SK-N-SH (cell line): ENCODE results near the gene ERBB2. TPM values are rescaled to one million over a fixed set of nuclear protein-coding genes. Genes with fewer than 3 reads are reported as not detected.

Experiments
- CTCF ChIA-PET: fragments of 300-600, 350-600 bp; formaldehyde crosslinking; extraction: SDS; loops from one replicate; lab custom pipeline; 2021; lab: Yijun Ruan, JAX
- POLR2A ChIA-PET: fragments of 350-600 bp; sonication (Branson Sonifier 250); formaldehyde crosslinking; extraction: SDS; loops from one replicate; lab custom pipeline; 2020; ENCODE audit warnings: antibody characterized with exemption, inconsistent platforms; lab: Yijun Ruan, JAX
- DNase-seq: peaks from one replicate; pipeline ENCODE4 v3.0.0; 2012
- H2AFZ ChIP-seq: fragments of 200-600 bp; sonication (generic); 2 replicates; pipeline ENCODE4 v1.8.1; 2016; ENCODE audit warnings: antibody characterized with exemption, mild to moderate bottlenecking, low read depth
- H3F3A ChIP-seq: fragments of 200-600 bp; sonication (generic); replicated peaks from 2 replicates; pipeline ENCODE3; 2016; ENCODE audit warnings: antibody characterized with exemption, mild to moderate bottlenecking; ENCODE audit not compliant: insufficient read depth
- H3K27ac ChIP-seq, 2 experiments: fragments of 200-500 bp in 1 of 2; fragments of 200-600 bp in 1 of 2; sonication (Bioruptor generic) in 1 of 2; sonication (generic), shearing (Covaris generic) in 1 of 2; 2 replicates each; pipeline versions ENCODE4 v1.5.1 to v1.6.1; 2014 to 2016; ENCODE audit warnings: low read depth in 2 of 2, inconsistent platforms in 1 of 2, low read length in 1 of 2, mild to moderate bottlenecking in 1 of 2, mixed read lengths in 1 of 2
- H3K27me3 ChIP-seq: fragments of 200-600 bp; sonication (generic), shearing (Covaris generic); 2 replicates; pipeline ENCODE4 v1.6.1; 2016; ENCODE audit warnings: mixed run types; ENCODE audit not compliant: insufficient read depth
- H3K36me3 ChIP-seq, 2 experiments: fragments of 200-500 bp in 1 of 2; fragments of 200-600 bp in 1 of 2; sonication (Bioruptor generic) in 1 of 2; sonication (generic) in 1 of 2; replicated peaks in 1 of 2; 2 replicates each; pipeline versions ENCODE3 to v1.5.1; 2014 to 2016; ENCODE audit warnings: low read length in 1 of 2, mild to moderate bottlenecking in 1 of 2; ENCODE audit not compliant: insufficient read depth in 2 of 2, control insufficient read depth in 1 of 2
- H3K4me1 ChIP-seq, 2 experiments: fragments of 200-500 bp in 1 of 2; fragments of 200-600 bp in 1 of 2; sonication (Bioruptor generic) in 1 of 2; sonication (generic), shearing (Covaris generic) in 1 of 2; 2 replicates each; pipeline versions ENCODE4 v1.5.1 to v1.6.1; 2014 to 2016; ENCODE audit warnings: low read depth in 1 of 2, low read length in 1 of 2, mixed run types in 1 of 2; ENCODE audit not compliant: insufficient read depth in 2 of 2, control insufficient read depth in 1 of 2
- H3K4me2 ChIP-seq: fragments of 200-600 bp; sonication (generic), shearing (Covaris generic); 2 replicates; pipeline ENCODE4 v1.6.1; 2017; ENCODE audit warnings: mixed run types
- H3K4me3 ChIP-seq, 2 experiments: fragments of 200-500 bp in 1 of 2; fragments of 200-600 bp in 1 of 2; sonication (Bioruptor generic) in 1 of 2; sonication (generic), shearing (Covaris generic) in 1 of 2; 2 replicates each; pipeline versions ENCODE4 v1.5.1 to v1.8.1; 2014 to 2016; ENCODE audit warnings: low read depth in 2 of 2, inconsistent platforms in 1 of 2, low read length in 1 of 2, mild to moderate bottlenecking in 1 of 2, mixed read lengths in 1 of 2, moderate library complexity in 1 of 2
- H3K79me2 ChIP-seq: fragments of 200-600 bp; sonication (generic); 2 replicates; pipeline ENCODE4 v1.8.1; 2017; ENCODE audit warnings: mild to moderate bottlenecking; ENCODE audit not compliant: insufficient read depth
- H3K9ac ChIP-seq: fragments of 200-600 bp; sonication (generic); 2 replicates; pipeline ENCODE4 v1.6.1; 2017; ENCODE audit warnings: mixed run types
- H3K9me2 ChIP-seq: fragments of 200-600 bp; sonication (generic); 2 replicates; pipeline ENCODE4 v1.6.1; 2017; ENCODE audit warnings: mixed run types
- H3K9me3 ChIP-seq: fragments of 200-600 bp; sonication (generic); 2 replicates; pipeline ENCODE4 v1.6.1; 2017; ENCODE audit warnings: mixed run types, mild to moderate bottlenecking, moderate library complexity
- H4K20me1 ChIP-seq: fragments of 200-600 bp; sonication (generic); 2 replicates; pipeline ENCODE4 v1.6.1; 2017; ENCODE audit warnings: mild to moderate bottlenecking, mixed run types; ENCODE audit not compliant: insufficient read depth
- CHD2 ChIP-seq: fragments of 150-350 bp; IDR thresholded peaks from 2 replicates; pipeline ENCODE4 v1.6.1; 2018; ENCODE audit warnings: low read length; ENCODE audit not compliant: partially characterized antibody
- ELF1 ChIP-seq: IDR thresholded peaks from 2 replicates; pipeline ENCODE4 v1.4.0; 2012
- EZH2phosphoT487 ChIP-seq: fragments of 200-600 bp; sonication (generic); IDR thresholded peaks from 2 replicates; pipeline ENCODE4 v1.6.1; 2017; ENCODE audit warnings: low read depth, mixed run types, mild to moderate bottlenecking, antibody characterized with exemption, moderate library complexity, borderline replicate concordance
- GABPA ChIP-seq: IDR thresholded peaks from 2 replicates; pipeline ENCODE4 v1.4.0; 2012; ENCODE audit warnings: low read depth, mild to moderate bottlenecking
- GATA2 ChIP-seq: sonication (generic); formaldehyde crosslinking; IDR thresholded peaks from 2 replicates; pipeline ENCODE4 v1.5.0; 2020; ENCODE audit warnings: mild to moderate bottlenecking, missing genetic modification reagents
- JUND ChIP-seq: IDR thresholded peaks from 2 replicates; pipeline ENCODE4 v1.4.0; 2012
- MAX ChIP-seq: IDR thresholded peaks from 2 replicates; pipeline ENCODE4 v1.4.0; 2012; ENCODE audit warnings: low read depth
- NRF1 ChIP-seq: IDR thresholded peaks from 2 replicates; pipeline ENCODE4 v1.6.1; 2012; ENCODE audit warnings: low read depth, mild to moderate bottlenecking, low read length
- SIN3A ChIP-seq: IDR thresholded peaks from 2 replicates; pipeline ENCODE4 v1.6.1; 2012; ENCODE audit warnings: low read depth, mild to moderate bottlenecking, low read length, moderate library complexity, borderline replicate concordance
- SMC3 ChIP-seq: IDR thresholded peaks from 2 replicates; pipeline ENCODE4 v1.6.1; 2012; ENCODE audit warnings: low read depth, low read length, improper control_type of control experiment
- TCF12 ChIP-seq: IDR thresholded peaks from 2 replicates; pipeline ENCODE4 v1.4.0; 2012
- TEAD4 ChIP-seq: IDR thresholded peaks from 2 replicates; pipeline ENCODE4 v1.4.0; 2012; ENCODE audit warnings: mild to moderate bottlenecking, borderline replicate concordance; ENCODE audit not compliant: insufficient read depth
- YY1 ChIP-seq: IDR thresholded peaks from 2 replicates; pipeline ENCODE4 v1.4.0; 2012; ENCODE audit warnings: low read depth, mild to moderate bottlenecking
- WGBS: methylation state at CpG from one replicate; pipeline ENCODE4 v1.1.6; 2017; ENCODE audit warnings: low lambda C conversion rate; 5-methylcytosine and 5-hydroxymethylcytosine counted together
- polyA plus RNA-seq, 3 experiments: library from polyadenylated mRNA; depleted of rRNA; stranded (reverse); fragments of >200 nt; gene quantifications; 2 replicates each; pipeline ENCODE4 v1.2.3, GENCODE V29; 2012
- TF ChIP-seq, protein P1 (sequence below): fragments of 150-350 bp; IDR thresholded peaks from 2 replicates; pipeline ENCODE4 v1.6.1; 2017; ENCODE audit warnings: antibody characterized with exemption, low read length, low read depth, borderline replicate concordance
- TF ChIP-seq, protein P2 (sequence below): IDR thresholded peaks from 2 replicates; pipeline ENCODE4 v1.6.1; 2012; ENCODE audit warnings: mild to moderate bottlenecking, low read depth, low read length, moderate library complexity
- TF ChIP-seq, protein P3 (sequence below): fragments of 200-600 bp; sonication (generic); IDR thresholded peaks from 2 replicates; pipeline ENCODE4 v1.6.1; 2017; ENCODE audit warnings: antibody characterized with exemption, mild to moderate bottlenecking, moderate library complexity

Gene ERBB2
- polyA plus RNA-seq, 1 of the 3 experiments (the other 2 are of a cell fraction): 1.9 TPM

DNA sequence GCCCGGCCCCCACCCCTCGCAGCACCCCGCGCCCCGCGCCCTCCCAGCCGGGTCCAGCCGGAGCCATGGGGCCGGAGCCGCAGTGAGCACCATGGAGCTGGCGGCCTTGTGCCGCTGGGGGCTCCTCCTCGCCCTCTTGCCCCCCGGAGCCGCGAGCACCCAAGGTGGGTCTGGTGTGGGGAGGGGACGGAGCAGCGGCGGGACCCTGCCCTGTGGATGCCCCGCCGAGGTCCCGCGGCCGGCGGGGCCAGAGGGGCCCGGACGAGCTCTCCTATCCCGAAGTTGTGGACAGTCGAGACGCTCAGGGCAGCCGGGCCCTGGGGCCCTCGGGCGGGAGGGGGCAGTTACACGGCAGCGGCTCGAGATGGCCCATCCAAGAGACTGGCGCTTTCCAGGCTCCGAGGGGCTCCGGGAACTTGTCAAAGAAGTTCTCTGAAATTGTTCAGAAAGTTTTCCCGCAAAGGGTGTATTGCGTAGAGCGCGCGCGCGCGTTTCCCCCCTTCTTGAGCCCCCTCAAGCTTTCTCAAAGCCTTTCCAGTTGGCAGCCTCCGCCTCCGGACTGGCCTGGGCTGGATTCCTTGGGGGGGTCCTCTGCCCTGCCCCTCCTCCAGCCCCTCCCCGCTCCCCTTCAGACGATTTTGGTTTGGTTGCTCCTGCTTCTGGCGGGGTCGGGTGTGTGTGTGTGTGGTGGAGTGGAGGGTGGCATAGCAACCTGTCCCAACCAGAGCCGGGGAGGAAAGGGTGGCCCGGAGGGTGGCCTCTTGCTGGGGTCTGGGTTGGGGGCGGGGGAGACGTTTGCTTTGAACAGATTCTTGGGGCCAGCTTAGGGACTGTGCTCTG, 504 bp downstream of the ERBB2 start:
- no peak for DNase-seq
- WGBS: 65% methylated on average over 41 of the region's 57 CpGs
- TF ChIP-seq MAX: no peak
- no peak for TF ChIP-seq ELF1
- TF ChIP-seq, protein P1, sequence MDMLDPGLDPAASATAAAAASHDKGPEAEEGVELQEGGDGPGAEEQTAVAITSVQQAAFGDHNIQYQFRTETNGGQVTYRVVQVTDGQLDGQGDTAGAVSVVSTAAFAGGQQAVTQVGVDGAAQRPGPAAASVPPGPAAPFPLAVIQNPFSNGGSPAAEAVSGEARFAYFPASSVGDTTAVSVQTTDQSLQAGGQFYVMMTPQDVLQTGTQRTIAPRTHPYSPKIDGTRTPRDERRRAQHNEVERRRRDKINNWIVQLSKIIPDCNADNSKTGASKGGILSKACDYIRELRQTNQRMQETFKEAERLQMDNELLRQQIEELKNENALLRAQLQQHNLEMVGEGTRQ: no peak
- TF ChIP-seq GATA2 (CRISPR knock-in tag): no peak
- no peak for TF ChIP-seq SIN3A

DNA sequence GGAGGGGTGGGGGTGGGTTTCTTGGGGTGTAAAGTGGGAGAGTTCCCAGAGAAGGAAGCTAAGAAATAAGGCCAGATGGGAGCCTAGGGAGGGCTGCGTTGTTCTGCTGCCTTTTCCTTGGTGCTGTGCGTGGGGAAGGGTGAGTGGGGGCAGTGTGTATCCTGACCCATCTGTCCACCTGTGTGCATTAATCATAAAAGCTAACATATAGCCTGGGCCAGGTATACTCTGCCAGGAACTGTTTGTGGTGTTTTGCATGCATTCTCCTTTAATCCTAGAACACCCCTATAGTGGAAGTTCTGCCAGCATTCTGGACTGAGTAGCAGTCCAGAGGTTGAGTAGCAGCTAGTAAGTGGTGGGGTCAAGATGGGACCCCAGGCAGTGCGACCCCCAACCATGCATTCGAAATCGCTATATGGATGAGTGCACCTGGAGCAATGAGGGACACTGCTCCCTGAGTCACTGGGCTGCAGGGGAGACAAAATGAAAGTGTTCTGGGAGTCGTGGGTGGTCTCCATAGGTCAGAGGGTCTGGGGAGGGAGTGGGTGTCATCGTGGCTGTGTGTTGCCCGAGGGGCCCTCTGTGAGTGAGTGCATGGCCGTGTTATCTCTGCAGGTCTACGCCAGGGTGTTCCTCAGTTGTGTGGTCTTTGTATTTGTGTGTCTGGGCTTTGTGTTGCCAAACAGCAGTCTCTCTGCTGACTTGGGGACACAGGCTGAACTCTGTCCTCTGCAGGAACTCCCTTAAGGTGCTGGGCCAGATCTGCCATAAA, 1.3 kb downstream of the ERBB2 start:
- CTCF ChIA-PET: interaction anchor here (0.6 to 1.7 kb wide), 3 partner anchors 12 to 188 kb away, joined by 3 to 5 read pairs (median 4); partner anchors contain the start of gene MIEN1
- no peaks in the 10 kb centered on the region for H3K36me3 ChIP-seq
- no peak overlapping the region for H3K4me2 ChIP-seq
- no peak overlapping the region for H2AFZ ChIP-seq
- H3K4me1 ChIP-seq: no peaks in the 10 kb centered on the region
- no peaks in the 10 kb centered on the region for H3F3A ChIP-seq
- no peak overlapping the region for H3K9ac ChIP-seq
- H3K4me3 ChIP-seq: no peak overlapping the region
- H3K9me3 ChIP-seq: no peaks in the 10 kb centered on the region
- no peaks in the 10 kb centered on the region for H4K20me1 ChIP-seq
- 60% methylated on average over 10 of the region's 10 CpGs for WGBS
- no peak for DNase-seq
- POLR2A ChIA-PET: no interaction called here
- H3K9me2 ChIP-seq: no peaks in the 10 kb centered on the region
- H3K79me2 ChIP-seq: no peaks in the 10 kb centered on the region
- H3K27me3 ChIP-seq: no peaks in the 10 kb centered on the region
- no peak overlapping the region for H3K27ac ChIP-seq
- TF ChIP-seq GABPA: no peak
- TF ChIP-seq EZH2phosphoT487: no peak
- TF ChIP-seq, protein P1: no peak
- TF ChIP-seq, protein P2, sequence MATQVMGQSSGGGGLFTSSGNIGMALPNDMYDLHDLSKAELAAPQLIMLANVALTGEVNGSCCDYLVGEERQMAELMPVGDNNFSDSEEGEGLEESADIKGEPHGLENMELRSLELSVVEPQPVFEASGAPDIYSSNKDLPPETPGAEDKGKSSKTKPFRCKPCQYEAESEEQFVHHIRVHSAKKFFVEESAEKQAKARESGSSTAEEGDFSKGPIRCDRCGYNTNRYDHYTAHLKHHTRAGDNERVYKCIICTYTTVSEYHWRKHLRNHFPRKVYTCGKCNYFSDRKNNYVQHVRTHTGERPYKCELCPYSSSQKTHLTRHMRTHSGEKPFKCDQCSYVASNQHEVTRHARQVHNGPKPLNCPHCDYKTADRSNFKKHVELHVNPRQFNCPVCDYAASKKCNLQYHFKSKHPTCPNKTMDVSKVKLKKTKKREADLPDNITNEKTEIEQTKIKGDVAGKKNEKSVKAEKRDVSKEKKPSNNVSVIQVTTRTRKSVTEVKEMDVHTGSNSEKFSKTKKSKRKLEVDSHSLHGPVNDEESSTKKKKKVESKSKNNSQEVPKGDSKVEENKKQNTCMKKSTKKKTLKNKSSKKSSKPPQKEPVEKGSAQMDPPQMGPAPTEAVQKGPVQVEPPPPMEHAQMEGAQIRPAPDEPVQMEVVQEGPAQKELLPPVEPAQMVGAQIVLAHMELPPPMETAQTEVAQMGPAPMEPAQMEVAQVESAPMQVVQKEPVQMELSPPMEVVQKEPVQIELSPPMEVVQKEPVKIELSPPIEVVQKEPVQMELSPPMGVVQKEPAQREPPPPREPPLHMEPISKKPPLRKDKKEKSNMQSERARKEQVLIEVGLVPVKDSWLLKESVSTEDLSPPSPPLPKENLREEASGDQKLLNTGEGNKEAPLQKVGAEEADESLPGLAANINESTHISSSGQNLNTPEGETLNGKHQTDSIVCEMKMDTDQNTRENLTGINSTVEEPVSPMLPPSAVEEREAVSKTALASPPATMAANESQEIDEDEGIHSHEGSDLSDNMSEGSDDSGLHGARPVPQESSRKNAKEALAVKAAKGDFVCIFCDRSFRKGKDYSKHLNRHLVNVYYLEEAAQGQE: no peak
- no peak for TF ChIP-seq SIN3A
- no peak for TF ChIP-seq YY1
- TF ChIP-seq NRF1: no peak
- TF ChIP-seq JUND: no peak
- TF ChIP-seq, protein P3, sequence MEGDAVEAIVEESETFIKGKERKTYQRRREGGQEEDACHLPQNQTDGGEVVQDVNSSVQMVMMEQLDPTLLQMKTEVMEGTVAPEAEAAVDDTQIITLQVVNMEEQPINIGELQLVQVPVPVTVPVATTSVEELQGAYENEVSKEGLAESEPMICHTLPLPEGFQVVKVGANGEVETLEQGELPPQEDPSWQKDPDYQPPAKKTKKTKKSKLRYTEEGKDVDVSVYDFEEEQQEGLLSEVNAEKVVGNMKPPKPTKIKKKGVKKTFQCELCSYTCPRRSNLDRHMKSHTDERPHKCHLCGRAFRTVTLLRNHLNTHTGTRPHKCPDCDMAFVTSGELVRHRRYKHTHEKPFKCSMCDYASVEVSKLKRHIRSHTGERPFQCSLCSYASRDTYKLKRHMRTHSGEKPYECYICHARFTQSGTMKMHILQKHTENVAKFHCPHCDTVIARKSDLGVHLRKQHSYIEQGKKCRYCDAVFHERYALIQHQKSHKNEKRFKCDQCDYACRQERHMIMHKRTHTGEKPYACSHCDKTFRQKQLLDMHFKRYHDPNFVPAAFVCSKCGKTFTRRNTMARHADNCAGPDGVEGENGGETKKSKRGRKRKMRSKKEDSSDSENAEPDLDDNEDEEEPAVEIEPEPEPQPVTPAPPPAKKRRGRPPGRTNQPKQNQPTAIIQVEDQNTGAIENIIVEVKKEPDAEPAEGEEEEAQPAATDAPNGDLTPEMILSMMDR: no peak
- TF ChIP-seq TCF12: no peak
- no peak for TF ChIP-seq TEAD4
- TF ChIP-seq SMC3: no peak
- no peak for TF ChIP-seq CHD2
- TF ChIP-seq MAX: no peak

More for the DNA sequence above, 504 bp downstream of the ERBB2 start:
- H3K4me1 ChIP-seq: no peaks in the 10 kb centered on the region
- H3K4me2 ChIP-seq: no peak overlapping the region
- H3K27me3 ChIP-seq: no peaks in the 10 kb centered on the region
- H3K9me3 ChIP-seq: no peaks in the 10 kb centered on the region
- ChIA-PET POLR2A (interaction anchor here (0.6 kb wide), 1 partner anchor 13 kb away, joined by 3 read pairs; the partner anchor contains the start of gene PGAP3), CTCF (interaction anchor here (0.6 to 1.7 kb wide), 3 partner anchors 30 to 189 kb away, joined by 3 to 5 read pairs (median 3); partner anchors contain the start of gene MIEN1)
- H3F3A ChIP-seq: no peaks in the 10 kb centered on the region
- H3K4me3 ChIP-seq: no peak overlapping the region
- H3K27ac ChIP-seq: no peak overlapping the region
- no peaks in the 10 kb centered on the region for H3K36me3 ChIP-seq
- H4K20me1 ChIP-seq: no peaks in the 10 kb centered on the region
- H3K9ac ChIP-seq: no peak overlapping the region
- H3K79me2 ChIP-seq: no peaks in the 10 kb centered on the region
- H3K9me2 ChIP-seq: no peaks in the 10 kb centered on the region
- H2AFZ ChIP-seq: no peak overlapping the region
